ENCODE measurements around the gene PI4KA.

PI4KA gene

GRCh38 chr22:20793748-20794649, 64.6 kb downstream of the PI4KA start:
- no peak for DNase-seq (ENCODE audit: low read depth)

- no peak for DNase-seq (ENCODE audit: low read depth)
Observed at GRCh38 chr22:20792966-20793728, 65.5 kb downstream of the PI4KA start.

DNA sequence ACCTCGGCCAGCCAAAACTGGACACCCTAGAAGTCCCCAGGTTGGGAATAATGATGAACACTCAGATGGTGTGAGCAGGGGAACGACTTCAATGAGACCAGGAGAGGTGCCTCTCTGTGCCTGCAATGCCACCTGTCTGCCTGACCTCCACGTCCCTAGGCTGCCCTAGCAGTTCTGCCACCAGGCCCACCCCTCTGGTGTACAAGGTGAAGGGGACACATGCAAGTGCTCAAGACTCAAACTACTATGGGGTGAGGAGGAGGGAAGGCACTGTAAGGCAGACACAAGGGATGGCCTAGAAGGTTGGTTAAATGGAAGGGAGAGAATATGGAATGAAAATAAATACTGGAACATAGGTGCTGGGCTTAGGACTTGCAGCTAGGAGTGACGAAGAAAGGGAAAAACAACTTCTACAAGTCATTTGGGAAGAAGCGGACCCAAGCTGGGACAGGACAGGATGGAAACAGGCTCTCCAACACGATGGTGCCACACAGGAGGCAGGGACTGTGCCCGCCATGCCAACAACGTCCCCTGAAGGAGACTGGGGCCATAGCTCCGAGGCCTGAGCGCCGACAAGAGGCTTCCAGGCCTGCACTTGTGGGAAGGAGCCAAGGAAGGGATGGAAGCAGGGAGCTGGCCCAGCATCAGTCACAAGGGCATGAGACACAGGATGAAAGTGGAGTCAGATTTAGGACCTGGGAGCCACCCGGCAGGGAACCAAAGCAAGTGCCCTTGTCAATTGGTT, 66.2 kb downstream of the PI4KA start:
- no peak for DNase-seq (ENCODE audit: low read depth)

DNA sequence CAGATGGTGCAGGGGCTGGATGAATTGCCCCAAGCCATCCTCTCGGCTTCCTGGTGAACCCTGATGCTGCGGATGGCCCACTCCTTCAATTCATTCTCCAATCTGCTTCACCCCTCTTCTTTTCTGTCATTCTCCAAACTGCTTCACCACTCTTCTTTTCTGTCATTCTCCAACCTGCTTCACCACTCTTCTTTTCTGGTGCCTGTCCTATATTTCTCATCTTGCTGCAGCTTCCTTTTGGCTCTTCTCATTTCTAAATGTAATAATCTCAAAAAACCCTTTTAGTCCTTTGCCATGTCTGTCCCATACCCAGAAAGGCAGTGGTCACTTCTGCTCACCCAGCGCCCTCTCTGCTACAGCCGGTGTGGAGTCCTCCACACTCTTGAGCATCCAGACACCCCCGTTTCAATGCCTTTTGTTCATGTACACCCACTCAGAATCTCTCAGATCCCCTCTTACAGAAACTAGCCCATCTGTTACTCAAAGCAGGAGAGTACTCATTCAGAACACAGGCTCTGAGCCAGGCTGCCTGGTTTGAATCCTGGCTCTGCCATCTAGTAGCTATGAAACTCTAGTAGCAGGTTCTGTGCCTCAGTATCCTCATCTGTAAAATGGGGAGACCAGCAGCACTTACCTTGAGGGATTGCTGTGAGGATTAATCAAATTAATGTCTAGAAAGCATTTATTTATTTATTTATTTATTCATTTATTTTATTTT, 69.8 kb downstream of the PI4KA start:
- no peak for DNase-seq (ENCODE audit: low read depth)

GRCh38 chr22:20787746-20788626, 70.6 kb downstream of the PI4KA start:
- DNase-seq (ENCODE audit: low read depth), result no peak

- DNase-seq (ENCODE audit: low read depth), result no peak
Observed at GRCh38 chr22:20787223-20787622, 71.4 kb downstream of the PI4KA start.

DNA sequence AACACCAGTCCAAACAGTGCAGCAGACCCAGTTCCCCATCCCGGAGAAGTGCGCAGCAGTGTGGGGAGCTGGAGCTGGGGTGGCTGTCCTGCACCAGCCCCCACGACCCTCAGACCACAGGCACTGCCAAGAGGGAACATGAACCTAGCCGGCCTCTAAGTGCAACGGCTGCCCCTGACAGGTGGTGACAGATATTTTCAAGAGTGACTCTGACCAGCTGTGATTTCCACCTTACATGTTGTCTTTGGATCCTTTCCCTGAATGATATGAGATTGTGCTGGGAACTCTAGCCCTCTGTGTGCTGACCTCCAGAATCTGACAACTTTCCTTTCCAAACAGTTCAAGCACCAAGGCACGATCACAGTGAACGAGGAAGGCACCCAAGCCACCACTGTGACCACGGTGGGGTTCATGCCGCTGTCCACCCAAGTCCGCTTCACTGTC, 72.1 kb downstream of the PI4KA start:
- no peak for DNase-seq (ENCODE audit: low read depth)

GRCh38 chr22:20786048-20786447, 72.6 kb downstream of the PI4KA start:
- no peak for DNase-seq (ENCODE audit: low read depth)

- no peak for DNase-seq (ENCODE audit: low read depth)
Observed at GRCh38 chr22:20785415-20785814, 73.2 kb downstream of the PI4KA start.

- DNase-seq (ENCODE audit: low read depth), result peak; percentile 79
Observed at GRCh38 chr22:20783844-20784723, 74.5 kb downstream of the PI4KA start.

- no peak for DNase-seq (ENCODE audit: low read depth)
Observed at GRCh38 chr22:20783300-20783673, 75.3 kb downstream of the PI4KA start.

- DNase-seq (ENCODE audit: low read depth), result peak; percentile 60
Observed at GRCh38 chr22:20782596-20783299, 75.9 kb downstream of the PI4KA start.

DNA sequence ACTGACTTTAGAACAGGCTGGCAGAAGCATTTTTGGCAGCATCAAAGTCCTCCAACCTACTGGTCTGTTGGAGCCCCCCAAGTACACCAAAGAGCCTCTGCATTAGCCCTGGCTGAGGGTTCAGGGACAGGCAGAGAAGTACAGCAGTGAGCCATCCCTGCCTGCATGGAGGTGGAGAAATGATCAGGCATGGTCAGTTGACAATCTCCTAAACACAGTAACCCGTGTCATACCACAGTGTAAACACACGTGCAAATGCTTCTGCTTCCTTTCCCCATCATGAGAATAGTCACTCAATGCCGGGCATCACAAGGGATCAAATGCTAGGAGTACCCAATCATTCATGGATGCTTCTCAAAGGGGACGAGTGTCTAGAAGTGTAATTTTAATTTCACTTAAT, 76.5 kb downstream of the PI4KA start:
- DNase-seq (ENCODE audit: low read depth), result no peak

- DNase-seq (ENCODE audit: low read depth), result peak; percentile 17
Observed at GRCh38 chr22:20781272-20781990, 77.2 kb downstream of the PI4KA start.

GRCh38 chr22:20779818-20780158, 78.8 kb downstream of the PI4KA start:
- DNase-seq (ENCODE audit: low read depth), result peak; percentile 81

DNA sequence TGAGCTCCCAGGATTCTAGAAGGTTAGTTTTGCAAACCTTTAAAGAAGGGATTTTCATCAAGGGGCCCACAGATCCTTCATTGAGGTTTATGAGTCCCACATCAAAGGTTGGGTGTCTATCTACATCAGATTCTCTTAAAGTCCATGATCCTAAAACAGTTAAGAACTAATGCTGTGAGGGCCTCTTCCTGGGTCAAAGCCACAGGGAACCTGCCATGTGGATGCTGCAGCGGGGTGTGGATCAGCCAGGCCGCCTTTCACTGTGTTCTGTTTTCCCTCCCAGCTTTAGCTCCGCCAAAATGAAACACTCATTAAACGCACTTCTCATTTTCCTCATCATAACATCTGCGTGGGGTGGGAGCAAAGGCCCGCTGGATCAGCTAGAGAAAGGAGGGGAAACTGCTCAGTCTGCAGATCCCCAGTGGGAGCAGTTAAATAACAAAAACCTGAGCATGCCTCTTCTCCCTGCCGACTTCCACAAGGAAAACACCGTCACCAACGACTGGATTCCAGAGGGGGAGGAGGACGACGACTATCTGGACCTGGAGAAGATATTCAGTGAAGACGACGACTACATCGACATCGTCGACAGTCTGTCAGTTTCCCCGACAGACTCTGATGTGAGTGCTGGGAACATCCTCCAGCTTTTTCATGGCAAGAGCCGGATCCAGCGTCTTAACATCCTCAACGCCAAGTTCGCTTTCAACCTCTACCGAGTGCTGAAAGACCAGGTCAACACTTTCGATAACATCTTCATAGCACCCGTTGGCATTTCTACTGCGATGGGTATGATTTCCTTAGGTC, 79.4 kb downstream of the PI4KA start:
- no peak for DNase-seq (ENCODE audit: low read depth)

DNA sequence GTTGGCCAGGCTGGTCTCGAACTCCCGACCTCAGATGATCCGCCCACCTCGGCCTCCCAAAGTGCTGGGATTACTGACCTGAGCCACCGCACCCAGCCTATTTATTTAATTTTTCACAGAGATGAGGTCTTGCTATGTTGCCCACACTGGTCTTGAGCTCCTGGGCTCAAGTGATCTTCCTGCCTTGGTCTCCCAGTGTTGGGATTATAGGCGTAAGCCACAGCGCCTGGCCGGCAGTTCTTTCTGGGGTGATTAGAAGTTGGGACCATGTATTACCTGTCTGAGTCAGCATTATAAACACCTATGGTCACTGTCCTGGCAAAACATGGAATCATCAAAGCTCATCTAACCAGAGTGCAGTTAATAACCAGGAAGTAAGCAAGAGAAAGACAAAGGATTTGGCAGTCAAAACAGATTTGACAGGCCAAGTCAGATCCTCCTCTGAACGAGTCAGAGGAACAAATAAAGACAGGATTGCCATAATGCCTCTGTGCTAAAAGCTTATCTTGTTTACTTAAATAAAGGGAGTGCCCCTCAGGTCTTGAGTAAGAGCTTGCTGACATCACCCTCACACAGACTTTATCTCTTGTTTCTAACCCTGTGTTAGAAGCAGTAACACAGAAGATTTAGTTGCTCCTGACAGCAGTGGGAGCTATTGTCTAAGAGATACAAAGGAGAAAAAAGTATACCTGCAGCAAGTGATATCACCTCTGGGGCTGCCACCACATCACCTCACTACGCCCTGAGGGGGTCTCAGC, 81.0 kb downstream of the PI4KA start:
- DNase-seq (ENCODE audit: low read depth), result peak; percentile 89

All from ELR (cell line).